ENCODE measurements around the gene CDCA4.

Gene CDCA4

DNA sequence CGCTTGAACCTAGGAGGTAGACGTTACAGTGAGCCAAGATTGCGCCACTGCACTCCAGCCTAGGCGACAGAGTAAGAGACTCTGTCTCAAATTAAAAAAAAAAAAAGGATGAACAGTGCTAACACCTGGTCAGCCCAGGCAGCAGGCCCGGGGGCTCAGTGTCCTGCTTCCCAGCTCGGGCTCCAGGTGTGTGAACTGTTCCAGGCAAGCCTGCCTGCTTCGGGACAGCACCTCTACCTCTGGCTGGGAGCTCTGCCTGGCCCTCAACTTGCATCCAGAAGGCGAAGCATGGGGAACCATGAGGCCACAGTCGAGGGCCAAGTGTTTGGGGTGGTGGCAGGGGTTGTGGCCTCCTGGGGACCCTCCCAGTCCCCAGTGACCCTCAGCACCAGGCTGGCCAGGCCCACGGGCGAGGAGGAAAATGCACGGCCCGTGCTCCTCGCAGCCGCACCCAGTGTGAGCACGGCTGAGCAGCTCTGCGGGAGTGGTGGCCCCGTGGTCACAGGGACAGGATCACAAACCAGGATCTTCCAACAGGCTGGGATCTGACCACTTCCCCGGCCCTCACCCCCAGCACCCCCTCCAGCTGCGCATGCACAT lies 15.5 kb downstream of the CDCA4 start:
- H4K12ac ChIP-seq (ENCODE audit: low read depth, low read length), result peak overlapping the region; percentile 40
- H3K9me3 ChIP-seq (ENCODE audit: insufficient read depth, low read depth, low read length), result peaks cover 5% of the 10 kb centered on the region
- no peak overlapping the region for H3K27ac ChIP-seq (ENCODE audit: low read depth, low read length)
- H3K23ac ChIP-seq (ENCODE audit: low read length), result no peak overlapping the region
- no peak overlapping the region for H3K9ac ChIP-seq (ENCODE audit: low read length)
- no peak overlapping the region for H2BK12ac ChIP-seq (ENCODE audit: low read length)
- no CpG with 5 or more reads among the region's 20 CpGs for WGBS (ENCODE audit: extremely low coverage, insufficient coverage, insufficient read length)
- no peaks in the 10 kb centered on the region for H3K79me1 ChIP-seq (ENCODE audit: low read length)
- no peaks in the 10 kb centered on the region for H3K27me3 ChIP-seq (ENCODE audit: insufficient read depth, low read length)
- no peak overlapping the region for H2BK5ac ChIP-seq (ENCODE audit: low read depth, low read length, poor library complexity)
- H3K4ac ChIP-seq (ENCODE audit: low read depth, low read length), result no peak overlapping the region
- no peak overlapping the region for H4K8ac ChIP-seq (ENCODE audit: low read depth, low read length)
- no peak overlapping the region for H3K4me3 ChIP-seq (ENCODE audit: low read depth, low read length)
- DNase-seq, result peak in 1 of 2 donors; percentile 63
- H3K79me2 ChIP-seq (ENCODE audit: control insufficient read depth, insufficient read depth, low read length, poor library complexity), result no peaks in the 10 kb centered on the region
- H2AFZ ChIP-seq (ENCODE audit: insufficient read depth, low read length, poor library complexity), result no peak overlapping the region
- no peaks in the 10 kb centered on the region for H3K4me1 ChIP-seq (ENCODE audit: control insufficient read depth in 1 of 2, insufficient read depth in 2 of 2, low read length in 2 of 2)
- H2AK5ac ChIP-seq (ENCODE audit: low read length), result no peak overlapping the region
- no peak overlapping the region for H4K91ac ChIP-seq (ENCODE audit: low read depth, low read length)
- no peak overlapping the region for H2BK120ac ChIP-seq (ENCODE audit: insufficient read depth, low read length, poor library complexity)
- no peak overlapping the region for H3K18ac ChIP-seq (ENCODE audit: low read length)
- H3K4me2 ChIP-seq (ENCODE audit: low read length), result no peak overlapping the region
- peaks cover 26 to 30% of the 10 kb centered on the region in 2 experiments for H3K36me3 ChIP-seq (ENCODE audit: control insufficient read depth in 1 of 2, insufficient read depth in 2 of 2, low read length in 2 of 2)
- H3K14ac ChIP-seq (ENCODE audit: low read length), result no peak overlapping the region

DNA sequence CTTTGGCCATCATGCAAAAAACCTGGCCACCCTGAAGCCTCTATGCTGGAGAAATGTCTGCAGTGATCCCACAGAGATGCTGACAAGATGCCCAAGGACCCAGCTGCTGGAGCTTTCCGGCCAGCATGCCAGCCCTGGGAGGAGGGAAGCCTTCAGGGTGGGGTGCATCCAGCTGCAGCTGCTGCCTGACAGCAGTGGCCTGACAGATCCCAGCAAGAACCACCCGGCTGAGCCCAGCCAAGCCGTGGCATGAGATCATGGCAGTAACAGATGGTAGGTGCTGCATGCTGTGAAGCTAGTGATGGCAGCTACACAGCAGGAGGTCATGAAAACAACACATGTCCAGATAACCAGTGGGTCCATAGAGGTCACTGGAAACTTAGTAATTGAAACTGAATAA lies 21.5 kb downstream of the CDCA4 start:
- H3K9me3 ChIP-seq (ENCODE audit: insufficient read depth, low read depth, low read length), result peaks cover 6% of the 10 kb centered on the region
- WGBS (ENCODE audit: extremely low coverage, insufficient coverage, insufficient read length), result no CpG with 5 or more reads among the region's 3 CpGs
- no peak overlapping the region for H4K8ac ChIP-seq (ENCODE audit: low read depth, low read length)

DNA sequence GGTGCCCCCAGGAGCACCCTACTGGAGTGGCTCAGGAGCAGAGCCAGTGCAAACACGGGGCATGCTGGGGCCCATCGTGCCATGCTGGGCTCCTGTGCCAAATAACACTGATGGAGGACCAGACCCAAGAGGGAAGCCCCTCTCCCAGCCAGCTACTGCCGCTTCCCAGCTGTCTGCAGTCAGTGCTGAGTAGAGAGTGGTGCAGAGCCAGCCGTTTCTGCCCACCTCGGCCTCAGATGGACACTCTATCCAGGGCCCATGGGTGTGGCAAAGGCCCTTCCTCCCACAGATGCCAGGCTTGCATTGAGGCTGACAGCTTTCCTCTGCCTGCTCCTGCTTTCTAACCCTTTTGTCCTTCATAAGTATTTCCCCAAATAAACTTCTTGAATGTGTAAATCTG lies 22.1 kb downstream of the CDCA4 start:
- Histone ChIP-seq H4K12ac (ENCODE audit: low read depth, low read length) (no peak overlapping the region), H3K9me3 (ENCODE audit: insufficient read depth, low read depth, low read length) (peaks cover 6% of the 10 kb centered on the region), H3K36me3 (ENCODE audit: control insufficient read depth in 1 of 2, insufficient read depth in 2 of 2, low read length in 2 of 2) (peaks cover 0 to 7% of the 10 kb centered on the region in 2 experiments), H4K91ac (ENCODE audit: low read depth, low read length) (no peak overlapping the region), H3K79me1 (ENCODE audit: low read length) (no peaks in the 10 kb centered on the region), H3K27ac (ENCODE audit: low read depth, low read length) (no peak overlapping the region), H3K14ac (ENCODE audit: low read length) (no peak overlapping the region), H3K4me1 (ENCODE audit: control insufficient read depth in 1 of 2, insufficient read depth in 2 of 2, low read length in 2 of 2) (no peaks in the 10 kb centered on the region), H2AFZ (ENCODE audit: insufficient read depth, low read length, poor library complexity) (no peak overlapping the region), H3K27me3 (ENCODE audit: insufficient read depth, low read length) (no peaks in the 10 kb centered on the region), H3K79me2 (ENCODE audit: control insufficient read depth, insufficient read depth, low read length, poor library complexity) (no peaks in the 10 kb centered on the region), H3K18ac (ENCODE audit: low read length) (no peak overlapping the region), H3K4me3 (ENCODE audit: low read depth, low read length) (no peak overlapping the region), H3K4me2 (ENCODE audit: low read length) (no peak overlapping the region), H2AK5ac (ENCODE audit: low read length) (no peak overlapping the region), H2BK5ac (ENCODE audit: low read depth, low read length, poor library complexity) (no peak overlapping the region), H3K23ac (ENCODE audit: low read length) (no peak overlapping the region), H4K8ac (ENCODE audit: low read depth, low read length) (no peak overlapping the region), H2BK12ac (ENCODE audit: low read length) (no peak overlapping the region), H3K4ac (ENCODE audit: low read depth, low read length) (no peak overlapping the region), H2BK120ac (ENCODE audit: insufficient read depth, low read length, poor library complexity) (no peak overlapping the region), H3K9ac (ENCODE audit: low read length) (no peak overlapping the region)
- WGBS (ENCODE audit: extremely low coverage, insufficient coverage, insufficient read length), result no CpG with 5 or more reads among the region's 5 CpGs
- DNase-seq, result no peak

More for the DNA sequence above, 21.5 kb downstream of the CDCA4 start:
- Histone ChIP-seq H3K9ac (ENCODE audit: low read length) (no peak overlapping the region), H3K4me2 (ENCODE audit: low read length) (no peak overlapping the region), H3K27ac (ENCODE audit: low read depth, low read length) (no peak overlapping the region), H3K4me1 (ENCODE audit: control insufficient read depth in 1 of 2, insufficient read depth in 2 of 2, low read length in 2 of 2) (no peaks in the 10 kb centered on the region), H3K4me3 (ENCODE audit: low read depth, low read length) (no peak overlapping the region), H3K79me1 (ENCODE audit: low read length) (no peaks in the 10 kb centered on the region), H4K91ac (ENCODE audit: low read depth, low read length) (no peak overlapping the region), H2BK120ac (ENCODE audit: insufficient read depth, low read length, poor library complexity) (no peak overlapping the region), H3K36me3 (ENCODE audit: control insufficient read depth in 1 of 2, insufficient read depth in 2 of 2, low read length in 2 of 2) (peaks cover 0 to 7% of the 10 kb centered on the region in 2 experiments), H3K14ac (ENCODE audit: low read length) (no peak overlapping the region), H3K23ac (ENCODE audit: low read length) (no peak overlapping the region), H4K12ac (ENCODE audit: low read depth, low read length) (no peak overlapping the region), H3K18ac (ENCODE audit: low read length) (no peak overlapping the region), H3K27me3 (ENCODE audit: insufficient read depth, low read length) (no peaks in the 10 kb centered on the region), H2AK5ac (ENCODE audit: low read length) (no peak overlapping the region), H2BK12ac (ENCODE audit: low read length) (no peak overlapping the region), H3K4ac (ENCODE audit: low read depth, low read length) (no peak overlapping the region), H2BK5ac (ENCODE audit: low read depth, low read length, poor library complexity) (no peak overlapping the region), H2AFZ (ENCODE audit: insufficient read depth, low read length, poor library complexity) (no peak overlapping the region), H3K79me2 (ENCODE audit: control insufficient read depth, insufficient read depth, low read length, poor library complexity) (no peaks in the 10 kb centered on the region)
- DNase-seq, result no peak

DNA sequence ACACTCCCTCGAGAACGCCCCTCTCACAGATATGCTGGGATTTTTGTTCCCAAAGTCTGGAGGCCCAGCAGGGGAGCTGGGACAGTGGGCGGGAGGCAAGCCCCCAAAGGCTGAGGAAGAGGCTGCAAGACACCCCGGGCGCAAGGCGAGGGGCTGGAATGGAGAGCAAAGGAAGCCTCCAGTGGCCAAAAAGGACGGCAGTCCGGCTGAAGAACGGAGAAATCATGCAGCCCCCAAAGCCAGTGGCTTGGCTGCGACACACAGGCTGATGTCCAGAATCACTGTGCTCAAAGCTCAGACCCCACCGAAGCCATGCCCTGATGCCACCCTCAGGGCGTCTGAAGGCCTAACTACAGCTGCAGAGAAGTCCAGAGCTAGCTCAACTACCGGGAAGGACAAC lies 24.4 kb downstream of the CDCA4 start:
- Histone ChIP-seq H3K27me3 (ENCODE audit: insufficient read depth, low read length) (no peaks in the 10 kb centered on the region), H2AK5ac (ENCODE audit: low read length) (no peak overlapping the region), H4K8ac (ENCODE audit: low read depth, low read length) (no peak overlapping the region), H3K9me3 (ENCODE audit: insufficient read depth, low read depth, low read length) (peaks cover 14% of the 10 kb centered on the region), H2BK120ac (ENCODE audit: insufficient read depth, low read length, poor library complexity) (no peak overlapping the region), H3K23ac (ENCODE audit: low read length) (no peak overlapping the region), H3K14ac (ENCODE audit: low read length) (no peak overlapping the region), H3K4ac (ENCODE audit: low read depth, low read length) (no peak overlapping the region), H3K36me3 (ENCODE audit: control insufficient read depth in 1 of 2, insufficient read depth in 2 of 2, low read length in 2 of 2) (peaks cover 10 to 15% of the 10 kb centered on the region in 2 experiments), H3K27ac (ENCODE audit: low read depth, low read length) (no peak overlapping the region), H2BK5ac (ENCODE audit: low read depth, low read length, poor library complexity) (no peak overlapping the region), H3K79me1 (ENCODE audit: low read length) (no peaks in the 10 kb centered on the region), H3K18ac (ENCODE audit: low read length) (no peak overlapping the region), H3K79me2 (ENCODE audit: control insufficient read depth, insufficient read depth, low read length, poor library complexity) (no peaks in the 10 kb centered on the region), H3K9ac (ENCODE audit: low read length) (no peak overlapping the region), H4K12ac (ENCODE audit: low read depth, low read length) (no peak overlapping the region), H4K91ac (ENCODE audit: low read depth, low read length) (no peak overlapping the region), H3K4me3 (ENCODE audit: low read depth, low read length) (no peak overlapping the region), H2BK12ac (ENCODE audit: low read length) (no peak overlapping the region), H3K4me2 (ENCODE audit: low read length) (no peak overlapping the region), H3K4me1 (ENCODE audit: control insufficient read depth in 1 of 2, insufficient read depth in 2 of 2, low read length in 2 of 2) (no peaks in the 10 kb centered on the region), H2AFZ (ENCODE audit: insufficient read depth, low read length, poor library complexity) (no peak overlapping the region)
- WGBS (ENCODE audit: extremely low coverage, insufficient coverage, insufficient read length), result no CpG with 5 or more reads among the region's 13 CpGs
- no peak for DNase-seq

Measured in trophoblast cell (in vitro differentiated cells and primary cell).